GM19328 (cell line): ENCODE results near the gene GSTO2.

ENCODE experiments used
- ATAC-seq: cut with Tn5 transposase; IDR thresholded peaks from one replicate; pipeline ENCODE4 v1.9.1; 2021; ENCODE audit warnings: mild to moderate bottlenecking, moderate library complexity; ENCODE audit not compliant: unreplicated experiment

GSTO2 gene

GRCh38 chr10:104324221-104324686, 55.3 kb downstream of the GSTO2 start:
- ATAC-seq = no peak

- ATAC-seq = no peak
These were observed 55.9 kb downstream of the GSTO2 start for GRCh38 chr10:104324931-104325330.

GRCh38 chr10:104325436-104326435, 56.8 kb downstream of the GSTO2 start:
- ATAC-seq = no peak

GRCh38 chr10:104326991-104327610, 58.1 kb downstream of the GSTO2 start:
- ATAC-seq = no peak

- no peak for ATAC-seq
These were observed 59.0 kb downstream of the GSTO2 start for GRCh38 chr10:104327745-104328645.

- ATAC-seq = no peak
These were observed 59.6 kb downstream of the GSTO2 start for GRCh38 chr10:104328646-104328895.

- ATAC-seq = peak; percentile 52
These were observed 60.1 kb downstream of the GSTO2 start for GRCh38 chr10:104328896-104329710.

GRCh38 chr10:104329735-104330134, 60.8 kb downstream of the GSTO2 start:
- no peak for ATAC-seq

- ATAC-seq = no peak
These were observed 61.5 kb downstream of the GSTO2 start for GRCh38 chr10:104330168-104331110.

- ATAC-seq = no peak
These were observed 62.3 kb downstream of the GSTO2 start for GRCh38 chr10:104331208-104331838.

- ATAC-seq = no peak
These were observed 63.5 kb downstream of the GSTO2 start for GRCh38 chr10:104332243-104333031.

- no peak for ATAC-seq
These were observed 64.2 kb downstream of the GSTO2 start for GRCh38 chr10:104333032-104333727.

- no peak for ATAC-seq
These were observed 64.9 kb downstream of the GSTO2 start for GRCh38 chr10:104333728-104334373.

GRCh38 chr10:104334561-104334960, 65.6 kb downstream of the GSTO2 start:
- ATAC-seq = no peak

GRCh38 chr10:104334965-104335650, 66.1 kb downstream of the GSTO2 start:
- no peak for ATAC-seq

- no peak for ATAC-seq
These were observed 68.0 kb downstream of the GSTO2 start for GRCh38 chr10:104336821-104337467.
